PC-3 (cell line): Measurements from ENCODE around the gene CAMK2A. TPM values are rescaled to one million over a fixed set of nuclear protein-coding genes. Genes with fewer than 3 reads are reported as not detected.

ENCODE experiments used
- ATAC-seq: fragments of 200-7000 bp; cut with Tn5 transposase; 2 replicates; pipeline ENCODE4 v1.9.1; 2020; ENCODE audit warnings: mild to moderate bottlenecking, moderate library complexity
- BruUV-seq: library from RNA; stranded (reverse); fragments of 400-500 nt; replicated peaks from 2 replicates; lab custom pipeline; 2021; lab: Mats Ljungman, UMichigan
- CTCF ChIA-PET: fragments of 300-600 bp; sonication (Branson Sonifier 250); formaldehyde crosslinking; loops from one replicate; lab custom pipeline; 2022; ENCODE audit warnings: antibody characterized with exemption; lab: Charles Lee
- POLR2A ChIA-PET: fragments of 300-600 bp; sonication (Branson Sonifier 250); formaldehyde crosslinking; loops from one replicate; lab custom pipeline; 2022; ENCODE audit warnings: antibody characterized with exemption; ENCODE audit not compliant: unreplicated experiment; lab: Charles Lee
- DNase-seq: peaks from one replicate; pipeline ENCODE4 v3.0.0-alpha.2; 2015
- H2AFZ ChIP-seq: fragments of 300-600 bp; sonication (generic); 2 replicates; pipeline ENCODE4 v1.6.0; 2016; ENCODE audit warnings: antibody characterized with exemption, low read length
- H3F3A ChIP-seq: fragments of 300-600 bp; sonication (generic); one replicate; pipeline ENCODE4 v1.6.0; 2017; ENCODE audit warnings: antibody characterized with exemption, low read length, control low read depth, mild to moderate bottlenecking; ENCODE audit not compliant: unreplicated experiment
- H3K27ac ChIP-seq: fragments of 300-600 bp; sonication (generic); 2 replicates; pipeline ENCODE4 v1.5.1; 2016; ENCODE audit warnings: mild to moderate bottlenecking, low read length
- H3K27me3 ChIP-seq: fragments of 300-600 bp; sonication (generic); 2 replicates; pipeline ENCODE4 v1.6.1; 2016; ENCODE audit warnings: low read length, mixed read lengths
- H3K36me3 ChIP-seq: fragments of 300-600 bp; sonication (generic); 2 replicates; pipeline ENCODE4 v1.6.1; 2016; ENCODE audit warnings: low read depth, mixed run types, low read length, mixed read lengths
- H3K4me1 ChIP-seq: fragments of 300-600 bp; sonication (generic); 2 replicates; pipeline ENCODE4 v1.5.1; 2016; ENCODE audit warnings: low read length; ENCODE audit not compliant: insufficient read depth
- H3K4me2 ChIP-seq: fragments of 300-600 bp; sonication (generic); 2 replicates; pipeline ENCODE4 v1.6.0; 2016; ENCODE audit warnings: low read length
- H3K4me3 ChIP-seq: fragments of 300-600 bp; sonication (generic); 2 replicates; pipeline ENCODE4 v1.5.1; 2016; ENCODE audit warnings: mild to moderate bottlenecking, low read length, mixed read lengths
- H3K79me2 ChIP-seq: fragments of 300-600 bp; sonication (generic); 2 replicates; pipeline ENCODE4 v1.6.1; 2017; ENCODE audit warnings: low read length, mixed read lengths
- H3K9ac ChIP-seq: fragments of 300-600 bp; sonication (generic); 2 replicates; pipeline ENCODE4 v1.6.0; 2016; ENCODE audit warnings: mild to moderate bottlenecking, low read length
- H3K9me2 ChIP-seq: fragments of 300-600 bp; sonication (generic); replicated peaks from 2 replicates; pipeline ENCODE4 v1.6.1; 2016; ENCODE audit warnings: mixed run types, low read length, mixed read lengths
- H3K9me3 ChIP-seq: fragments of 300-600 bp; sonication (generic); 2 replicates; pipeline ENCODE4 v1.6.1; 2016; ENCODE audit warnings: low read length, mixed read lengths
- H4K20me1 ChIP-seq: fragments of 300-600 bp; sonication (generic); 2 replicates; pipeline ENCODE4 v1.6.1; 2016; ENCODE audit warnings: low read length, mixed read lengths
- CTCF ChIP-seq: fragments of 300-600 bp; sonication (generic); conservative IDR thresholded peaks from 2 replicates; pipeline ENCODE4 v1.5.1; 2017; ENCODE audit warnings: antibody characterized with exemption, low read depth, mild to moderate bottlenecking, low read length
- EZH2 ChIP-seq: fragments of 300-600 bp; sonication (generic); IDR thresholded peaks from one replicate; pipeline ENCODE4 v1.6.1; 2017; ENCODE audit warnings: antibody characterized with exemption, mild to moderate bottlenecking, low read length; ENCODE audit not compliant: unreplicated experiment
- EZH2phosphoT487 ChIP-seq: fragments of 300-600 bp; sonication (generic); IDR thresholded peaks from 2 replicates; pipeline ENCODE4 v1.6.1; 2018; ENCODE audit warnings: mild to moderate bottlenecking, antibody characterized with exemption, low read length, borderline replicate concordance
- intact Hi-C: fragments of 100-400 bp; cut with micrococcal nuclease; formaldehyde crosslinking; loops from 2 replicates; pipeline ENCODE4 v1.9.0; 2023
- total RNA-seq: library from RNA; depleted of rRNA; stranded (reverse); fragments of >200 nt; gene quantifications from 2 replicates; pipeline ENCODE4 v1.2.3, GENCODE V29; 2014

CAMK2A gene
- total RNA-seq, 1 experiment from 2014 or later = 0.15 TPM

GRCh38 chr5:150300496-150301169 is 11.1 kb upstream of the CAMK2A start:
- intact Hi-C loops = no loop called here
- ChIA-PET POLR2A (no interaction called here), CTCF (no interaction called here)
- Histone ChIP-seq H3K4me3 (no peak overlapping the region), H3K27me3 (no peaks in the 10 kb centered on the region), H3K36me3 (no peaks in the 10 kb centered on the region), H3K9me2 (no peaks in the 10 kb centered on the region), H3K9ac (no peak overlapping the region), H3K27ac (no peak overlapping the region), H3K79me2 (no peaks in the 10 kb centered on the region), H4K20me1 (no peaks in the 10 kb centered on the region), H3K4me1 (peaks cover 20% of the 10 kb centered on the region), H3K9me3 (no peaks in the 10 kb centered on the region), H3K4me2 (no peak overlapping the region), H2AFZ (no peak overlapping the region), H3F3A (no peaks in the 10 kb centered on the region)
- no TSS peak for BruUV-seq
- TF ChIP-seq EZH2 (no peak), EZH2phosphoT487 (no peak), CTCF (no peak)
- no peak for ATAC-seq
- DNase-seq = no peak

- intact Hi-C loops = no loop called here
- CTCF ChIA-PET = interaction anchor here (0.6 to 0.7 kb wide), 2 partner anchors 25 to 62 kb away, joined by 3 to 7 read pairs; no protein-coding TSS in a partner anchor
- POLR2A ChIA-PET = no interaction called here
- Histone ChIP-seq H3K36me3 (no peaks in the 10 kb centered on the region), H3K79me2 (no peaks in the 10 kb centered on the region), H3K9ac (no peak overlapping the region), H3K4me3 (no peak overlapping the region), H3K4me2 (no peak overlapping the region), H3K4me1 (peaks cover 28% of the 10 kb centered on the region), H2AFZ (no peak overlapping the region), H3K9me2 (no peaks in the 10 kb centered on the region), H3F3A (no peaks in the 10 kb centered on the region), H3K27me3 (no peaks in the 10 kb centered on the region), H4K20me1 (no peaks in the 10 kb centered on the region), H3K27ac (peak overlapping the region; percentile 1; the same call in 1 of the 2 replicates), H3K9me3 (no peaks in the 10 kb centered on the region)
- no TSS peak for BruUV-seq
- no peak for TF ChIP-seq EZH2
- TF ChIP-seq EZH2phosphoT487 = no peak
- no peak for TF ChIP-seq CTCF
- DNase-seq (no peak), ATAC-seq (no peak)
Measured at GRCh38 chr5:150299571-150300327, 10.2 kb upstream of the CAMK2A start.
